Measurements from ENCODE around the gene LRCH1.

Gene LRCH1

DNA sequence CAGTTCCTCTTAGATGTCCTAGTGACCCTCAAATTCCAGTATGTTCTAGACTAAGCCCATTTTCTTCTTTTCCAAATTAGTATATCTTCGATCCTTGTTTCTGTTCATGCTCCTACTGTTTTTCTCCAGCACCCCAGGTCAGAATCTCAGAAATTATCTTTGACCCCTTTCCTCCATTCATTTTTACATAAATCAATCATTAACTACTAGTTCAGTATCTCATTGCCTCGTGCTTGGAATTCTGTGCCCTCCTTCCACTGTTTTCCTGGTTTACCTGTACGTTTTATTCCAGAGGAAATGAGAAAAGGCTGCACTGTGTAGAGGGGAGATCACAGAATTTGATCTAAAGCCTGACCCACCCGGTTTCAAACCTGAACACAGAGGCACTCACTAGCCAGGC is 107.9 kb downstream of the LRCH1 start:
- in situ Hi-C loops (cut with HindIII; ENCODE audit: low sequenced_read_pairs): loop anchor here (5.0 kb wide), 1 partner anchor 104 kb away; no protein-coding TSS in a partner anchor

DNA sequence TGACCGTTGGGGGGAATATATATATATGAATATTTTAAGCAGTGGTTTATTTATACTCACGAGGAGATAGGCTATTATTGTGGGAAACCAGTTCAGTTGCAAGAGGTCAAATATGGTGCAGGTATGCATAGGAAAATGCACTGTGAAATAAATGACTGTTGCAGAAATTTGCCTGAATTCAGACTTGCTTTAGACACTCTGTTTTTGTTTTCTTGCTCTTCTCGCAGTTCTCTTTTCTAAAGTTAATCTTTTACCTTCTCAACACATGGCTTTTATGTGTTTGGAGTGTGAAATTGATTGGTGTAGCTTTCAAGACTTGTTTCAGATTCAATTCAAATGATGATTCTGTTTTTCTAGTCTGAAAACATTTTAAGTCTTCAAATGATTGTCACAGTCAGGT is 109.7 kb downstream of the LRCH1 start:
- in situ Hi-C loops (cut with HindIII; ENCODE audit: low sequenced_read_pairs): loop anchor here (5.0 kb wide), 1 partner anchor 105 kb away; no protein-coding TSS in a partner anchor

DNA sequence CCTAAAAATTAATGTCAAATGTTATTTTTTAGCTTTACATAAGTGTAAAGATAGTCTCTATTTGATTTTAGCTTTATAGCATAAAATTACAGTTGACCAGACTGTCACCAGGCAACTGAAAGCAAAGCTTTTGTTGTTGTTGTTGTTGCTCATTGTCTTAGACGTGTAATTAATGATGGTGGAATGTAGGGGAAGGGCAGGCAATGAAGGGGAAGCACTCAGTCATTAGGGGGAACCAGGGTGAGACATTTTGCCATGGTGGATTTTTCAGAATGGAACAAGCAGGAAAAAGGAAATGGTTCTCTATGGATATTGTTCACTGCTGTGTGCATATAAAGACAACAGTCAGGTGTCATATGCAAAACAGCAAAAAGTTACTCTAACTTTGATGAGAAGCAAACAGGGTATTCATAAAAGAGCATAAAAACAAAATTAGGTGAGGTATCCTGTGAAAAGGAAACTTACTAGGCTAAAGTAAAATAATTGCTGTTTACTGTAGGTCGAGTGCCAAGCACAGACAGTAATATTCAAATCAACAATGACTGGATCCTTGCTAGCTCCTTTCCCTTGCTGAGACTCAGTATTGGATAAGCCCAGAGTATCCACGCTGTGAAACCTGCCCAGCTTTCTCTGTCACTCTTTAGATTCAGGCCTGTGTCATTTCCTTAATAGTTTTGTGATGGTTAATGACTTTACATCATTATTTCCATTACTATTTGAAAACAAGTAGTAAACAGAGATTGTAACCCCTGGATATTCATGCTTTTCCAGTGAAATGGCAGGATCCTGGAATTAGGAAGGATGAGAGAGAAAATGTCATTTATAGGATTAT is 110.5 kb downstream of the LRCH1 start:
- in situ Hi-C loops (cut with HindIII; ENCODE audit: low sequenced_read_pairs): loop anchor here (5.0 kb wide), 1 partner anchor 106 kb away; no protein-coding TSS in a partner anchor

DNA sequence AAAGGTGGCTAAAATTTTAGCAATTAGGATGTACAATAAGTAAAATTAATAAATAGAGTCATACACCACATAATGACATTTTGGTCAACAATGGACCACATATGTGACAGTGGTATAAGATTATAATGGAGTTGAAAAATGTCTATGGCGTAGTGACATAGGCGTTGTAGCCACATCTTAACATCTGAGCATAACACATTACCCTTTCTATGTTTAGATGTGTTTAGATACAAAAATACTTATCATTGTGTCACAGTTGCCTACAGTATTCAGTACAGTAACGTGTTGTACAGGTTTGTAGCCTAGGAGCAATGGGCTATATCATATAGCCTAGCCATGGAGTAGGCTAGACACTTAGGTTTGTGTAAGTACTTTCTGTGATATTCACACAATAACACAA is 111.2 kb downstream of the LRCH1 start:
- in situ Hi-C loops (cut with HindIII; ENCODE audit: low sequenced_read_pairs): loop anchor here (5.0 kb wide), 1 partner anchor 107 kb away; no protein-coding TSS in a partner anchor

DNA sequence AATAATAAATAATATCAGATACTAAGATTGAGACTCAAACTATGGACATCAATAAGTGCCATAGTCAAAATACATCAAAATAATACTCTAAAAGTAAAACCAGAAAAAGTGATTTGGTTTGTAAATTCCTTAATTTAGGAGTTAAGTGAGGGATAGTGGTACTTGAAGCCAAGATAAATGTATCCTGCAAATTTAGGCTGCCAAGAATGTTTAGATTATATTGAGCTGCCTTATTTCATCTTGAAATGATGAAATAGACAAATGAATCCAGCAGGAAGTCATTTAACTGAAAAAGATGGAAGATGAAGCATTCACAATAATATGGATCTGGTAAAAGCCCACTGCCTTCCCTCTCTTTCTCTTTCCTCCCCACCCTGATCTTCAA is 112.3 kb downstream of the LRCH1 start:
- in situ Hi-C loops (cut with HindIII; ENCODE audit: low sequenced_read_pairs): no loop called here

DNA sequence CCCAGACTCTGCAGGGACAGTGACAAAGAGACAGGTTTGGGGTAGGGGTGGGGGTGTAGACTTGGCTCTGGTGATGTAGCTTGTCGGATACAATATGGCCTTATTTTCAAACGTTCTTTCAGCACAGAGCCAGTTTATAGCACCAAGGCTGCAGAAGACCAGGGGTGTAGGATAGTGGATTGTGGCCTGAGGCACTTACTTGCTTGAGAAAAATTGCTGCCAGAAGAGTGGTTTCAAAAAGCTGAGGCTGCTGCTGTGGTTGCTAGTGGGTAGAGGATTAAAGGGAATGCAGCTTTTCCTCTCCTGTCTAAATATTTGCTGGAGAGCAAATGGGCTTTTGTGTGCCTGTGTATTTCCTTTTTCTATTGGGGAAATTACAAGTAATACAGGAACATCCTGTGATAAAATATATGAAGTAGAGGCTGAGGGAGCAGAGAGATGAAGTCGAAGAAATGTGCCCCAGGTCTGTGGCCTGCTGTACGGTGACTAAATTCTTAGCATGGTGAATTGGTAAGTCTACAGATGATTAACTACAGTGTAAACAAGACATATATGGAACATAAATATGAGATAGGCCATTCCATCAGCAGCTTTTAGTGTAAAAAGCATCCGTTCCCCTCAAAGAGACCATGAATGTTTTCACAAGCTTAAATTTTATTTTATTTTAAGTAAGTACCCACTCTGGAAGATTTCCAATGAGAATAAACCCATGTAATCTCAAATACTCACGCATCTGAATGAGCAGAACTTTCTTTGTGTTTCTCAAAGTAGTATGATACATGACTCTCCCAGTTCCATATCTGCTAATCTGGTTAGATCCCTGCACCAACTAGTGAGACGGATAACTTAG is 112.9 kb downstream of the LRCH1 start:
- in situ Hi-C loops (cut with HindIII; ENCODE audit: low sequenced_read_pairs): no loop called here

DNA sequence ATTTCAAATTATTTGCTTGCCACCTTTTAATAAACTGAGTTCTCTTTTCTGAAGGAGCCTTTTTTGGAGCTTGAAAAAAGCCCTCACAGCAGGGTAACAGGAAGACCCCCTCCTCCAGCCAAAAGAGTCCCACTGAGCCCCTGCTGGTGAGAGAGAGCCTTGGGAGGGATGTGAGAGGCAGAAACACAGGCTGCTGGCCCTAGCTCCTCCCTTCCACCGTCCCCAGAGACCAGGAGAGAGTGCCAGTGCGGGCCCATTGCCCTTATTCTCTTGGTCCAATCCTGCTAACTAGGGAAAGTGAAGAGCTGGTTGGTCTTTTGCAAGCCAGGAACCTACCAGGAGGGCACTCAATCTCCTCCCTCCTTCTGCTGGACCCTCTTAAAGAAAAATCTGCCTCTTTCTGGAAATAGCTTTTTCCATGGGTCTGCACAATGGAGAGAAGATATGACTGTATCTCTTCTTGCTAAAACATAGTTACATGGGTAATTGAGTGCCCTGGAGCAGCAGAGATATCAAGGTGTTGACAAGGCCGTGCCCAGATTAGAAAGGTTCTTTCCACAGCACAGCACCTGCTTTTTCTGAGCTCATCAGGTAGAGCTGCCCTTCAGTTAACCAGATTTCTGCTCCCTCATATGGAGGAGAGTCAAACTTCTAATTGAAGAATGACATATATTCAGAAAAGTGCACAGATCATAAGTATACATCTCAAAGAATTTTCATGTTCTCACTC is 113.9 kb downstream of the LRCH1 start:
- in situ Hi-C loops (cut with HindIII; ENCODE audit: low sequenced_read_pairs): no loop called here

DNA sequence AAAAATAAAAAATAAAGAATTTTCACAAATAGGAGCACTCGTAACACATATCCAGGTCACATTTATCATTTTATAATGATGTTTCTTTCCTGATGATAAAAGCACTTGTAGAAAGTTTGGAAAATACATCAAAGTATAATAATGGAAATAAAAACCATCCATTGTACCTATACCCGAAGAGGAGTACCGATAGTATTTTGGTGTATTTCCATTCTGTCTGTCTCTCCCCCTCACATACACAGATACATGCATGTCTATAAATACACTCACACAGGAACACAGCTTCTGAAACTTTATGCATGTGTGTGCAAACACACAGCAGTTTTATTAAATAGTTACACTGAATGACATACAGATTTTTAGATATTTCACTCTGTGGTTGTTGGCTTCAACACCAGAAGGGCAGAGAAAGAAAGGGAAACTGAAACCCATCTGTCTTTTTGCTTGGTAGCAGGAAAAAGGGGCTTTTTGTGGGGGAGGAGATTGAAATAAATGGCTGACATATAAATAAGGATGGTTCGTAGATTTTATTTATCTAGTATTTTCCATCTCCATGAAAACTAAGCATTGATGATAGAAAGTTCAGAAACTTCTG is 114.8 kb downstream of the LRCH1 start:
- in situ Hi-C loops (cut with HindIII; ENCODE audit: low sequenced_read_pairs): no loop called here

DNA sequence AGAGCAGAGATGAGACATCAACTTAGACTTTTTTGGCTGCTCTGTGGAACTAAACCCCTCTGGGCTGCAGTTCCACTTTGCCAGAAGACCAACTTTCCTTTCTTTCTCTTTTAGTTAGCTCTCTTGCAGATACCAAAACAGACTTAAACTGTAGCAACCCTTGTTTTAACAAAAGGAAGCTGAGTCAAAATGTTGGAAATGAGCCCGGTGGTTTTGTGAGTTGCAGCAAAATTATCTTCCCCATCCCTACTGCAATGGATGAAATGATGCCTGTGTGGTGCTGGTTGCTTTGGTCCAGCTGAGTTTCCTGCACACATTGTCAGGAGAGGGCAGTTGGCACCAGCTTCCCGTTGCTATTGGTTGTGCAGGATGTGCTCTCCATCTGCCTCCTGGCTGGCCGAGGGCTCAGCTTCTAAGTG is 115.3 kb downstream of the LRCH1 start:
- in situ Hi-C loops (cut with HindIII; ENCODE audit: low sequenced_read_pairs): no loop called here

DNA sequence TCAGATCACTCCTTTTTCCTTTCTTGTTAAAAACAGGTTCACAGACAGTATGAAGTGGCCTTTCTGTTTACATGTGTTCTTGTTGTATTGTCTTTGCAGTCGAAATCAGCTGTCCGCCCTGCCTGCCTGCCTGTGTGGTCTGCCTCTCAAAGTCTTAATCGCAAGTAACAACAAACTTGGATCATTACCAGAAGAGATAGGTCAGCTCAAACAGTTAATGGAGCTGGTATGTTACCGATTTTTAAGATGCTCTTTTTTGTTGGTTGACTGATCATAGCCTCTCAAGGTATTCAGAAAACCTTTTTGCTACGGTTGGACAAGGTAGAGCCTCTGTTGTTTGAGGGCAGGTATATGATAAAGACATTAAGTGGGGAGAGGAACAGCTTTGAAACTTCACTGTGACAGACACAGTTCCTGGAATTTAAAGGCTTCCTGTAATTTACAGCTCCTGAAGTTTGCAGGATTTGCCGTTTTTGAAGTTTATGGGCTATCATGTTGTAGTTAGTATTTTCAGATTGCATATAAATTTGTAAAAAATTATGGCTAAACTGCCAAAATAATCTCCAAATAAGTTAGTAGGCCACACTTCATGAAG is 116.1 kb downstream of the LRCH1 start:
- in situ Hi-C loops (cut with HindIII; ENCODE audit: low sequenced_read_pairs): no loop called here

DNA sequence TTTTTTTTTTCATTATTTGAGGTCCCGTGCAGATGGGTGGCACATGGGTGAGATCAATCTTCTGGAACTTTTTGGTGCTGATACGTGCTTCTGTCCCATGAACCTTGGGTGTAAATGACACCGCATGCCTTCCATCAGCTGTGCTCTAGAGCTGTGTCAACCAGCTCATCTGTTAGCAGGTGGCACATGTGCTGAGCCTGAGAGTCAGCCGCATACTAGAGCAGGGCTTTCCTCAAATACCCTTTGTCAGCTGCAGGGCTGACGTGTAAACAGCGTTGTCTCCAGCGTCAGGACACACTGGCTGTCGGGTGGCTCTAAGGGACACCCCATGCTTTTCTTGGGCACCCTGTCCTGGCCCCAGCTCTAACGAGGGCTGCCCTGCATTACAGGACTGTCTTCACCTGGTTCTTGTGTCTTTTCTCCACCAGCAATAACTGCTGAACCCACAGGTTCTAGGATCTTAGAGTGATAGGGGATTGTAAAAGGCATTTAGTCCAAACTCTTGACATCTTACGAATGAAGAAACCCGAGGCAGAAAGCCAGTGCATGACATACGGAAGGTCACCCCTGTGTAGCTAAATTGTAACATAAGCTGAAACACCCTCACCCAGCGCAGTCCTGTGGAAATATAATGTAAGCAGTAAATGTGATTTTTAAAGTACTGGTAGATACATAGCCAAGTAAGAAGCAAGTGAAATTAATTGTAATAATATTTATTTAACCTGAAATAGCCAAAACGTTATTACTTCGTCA is 119.5 kb downstream of the LRCH1 start:
- in situ Hi-C loops (cut with HindIII; ENCODE audit: low sequenced_read_pairs): no loop called here

DNA sequence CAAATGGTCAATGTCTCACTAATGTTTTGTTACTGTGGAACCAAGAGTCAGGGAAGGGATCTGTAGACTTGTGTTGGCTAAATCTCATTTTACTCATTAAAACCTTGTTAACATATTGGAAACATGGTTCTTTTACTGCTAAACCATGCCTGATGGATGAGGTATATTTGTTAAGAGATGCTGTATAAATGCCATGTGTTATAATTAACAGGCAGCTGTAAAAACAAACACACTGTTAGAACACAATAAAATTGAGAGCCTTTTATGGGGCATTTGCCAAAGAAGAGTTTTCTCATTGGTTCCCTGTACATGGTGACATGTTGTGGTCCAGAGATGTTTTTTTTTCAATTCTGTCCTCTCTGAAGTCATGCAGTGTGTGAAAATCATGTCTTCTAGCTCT is 122.0 kb downstream of the LRCH1 start:
- in situ Hi-C loops (cut with HindIII; ENCODE audit: low sequenced_read_pairs): no loop called here

DNA sequence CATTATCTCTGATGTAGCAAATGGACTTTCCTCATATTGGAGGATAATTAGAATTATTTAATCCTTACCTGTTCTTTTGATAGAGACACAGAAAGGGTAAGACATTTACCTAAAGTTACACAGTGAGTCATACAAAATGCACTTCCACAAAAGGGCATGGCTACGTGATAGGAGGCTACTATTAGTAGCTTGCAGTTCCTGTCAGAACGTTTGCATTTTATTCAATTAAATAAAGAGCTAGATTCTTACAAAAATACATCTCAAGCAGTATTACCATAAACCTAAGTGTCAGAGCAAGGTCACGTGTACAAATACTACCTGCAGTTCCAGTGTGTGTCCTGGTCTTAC is 123.4 kb downstream of the LRCH1 start:
- in situ Hi-C loops (cut with HindIII; ENCODE audit: low sequenced_read_pairs): no loop called here

DNA sequence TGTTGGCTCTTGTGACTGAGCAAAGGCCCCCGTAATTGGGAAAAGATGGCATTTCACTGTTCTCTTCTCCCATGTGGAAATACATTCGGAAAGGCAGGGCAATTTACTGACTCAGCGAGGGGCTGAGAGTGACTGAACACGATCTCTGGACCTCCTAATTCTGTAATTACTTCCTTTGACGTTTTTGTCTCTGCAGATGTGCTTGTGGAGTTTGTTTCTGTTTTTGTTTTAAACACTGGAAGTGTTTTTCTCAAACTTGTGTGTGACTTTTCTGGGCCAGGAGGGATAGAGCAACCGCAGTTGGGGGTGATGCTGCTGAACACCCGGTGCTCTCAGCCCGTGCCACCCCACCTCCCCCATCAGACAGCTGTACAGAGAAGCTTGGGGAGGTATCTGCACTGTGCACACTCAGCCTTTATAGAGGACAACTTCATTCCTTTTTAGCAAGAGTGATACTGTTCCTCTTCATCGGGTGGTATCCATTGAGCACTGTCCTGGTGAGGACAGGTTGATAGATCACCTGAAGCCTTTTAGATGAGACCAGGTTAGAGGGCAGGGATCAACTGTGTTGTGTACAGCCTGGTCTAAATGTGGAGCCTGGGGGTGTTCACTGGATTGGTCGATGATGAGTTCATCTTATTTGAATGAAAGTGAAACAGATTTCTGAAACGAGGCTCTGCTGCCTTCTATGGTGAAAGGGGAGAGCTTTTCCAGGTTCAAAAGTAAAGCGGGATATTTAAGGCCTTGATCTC is 126.6 kb downstream of the LRCH1 start:
- in situ Hi-C loops (cut with HindIII; ENCODE audit: low sequenced_read_pairs): no loop called here

DNA sequence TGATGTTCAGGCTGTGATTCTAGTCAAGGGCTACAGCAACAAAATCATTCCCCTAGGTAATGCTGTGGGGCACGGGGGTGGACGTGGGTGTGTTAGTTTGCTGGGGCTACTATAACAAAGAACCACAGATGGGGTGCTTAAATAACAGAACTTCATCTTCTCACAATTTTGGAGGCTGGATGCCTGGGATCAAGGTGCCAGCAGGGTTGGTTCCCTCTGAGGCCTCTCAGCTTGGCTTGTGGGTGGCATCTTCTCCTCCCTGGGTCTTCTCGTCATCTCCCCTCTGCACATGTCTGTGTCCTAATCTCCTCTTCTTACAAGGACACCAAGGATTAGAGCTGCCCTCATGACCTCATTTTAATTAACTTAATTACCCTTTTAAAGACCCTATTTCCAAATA is 129.0 kb downstream of the LRCH1 start:
- in situ Hi-C loops (cut with HindIII; ENCODE audit: low sequenced_read_pairs): no loop called here

DNA sequence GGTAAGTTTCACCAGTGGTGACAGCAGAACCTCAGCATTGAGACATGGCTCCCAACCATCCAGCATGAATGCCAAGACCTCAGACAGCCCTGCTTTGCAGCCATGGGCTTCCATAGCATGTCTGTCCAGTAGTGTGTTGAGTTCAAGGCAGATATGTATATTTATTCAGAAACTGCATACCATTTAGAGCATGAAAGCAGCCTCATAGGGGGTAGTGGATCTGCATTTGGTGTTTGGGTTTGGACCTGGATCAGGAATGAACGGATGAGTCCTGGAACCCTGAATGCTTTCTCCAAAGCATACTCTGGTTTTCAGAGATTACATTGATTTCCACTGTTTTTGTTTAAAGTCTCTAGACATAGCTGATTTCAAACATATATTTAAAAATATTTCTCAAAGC is 129.7 kb downstream of the LRCH1 start:
- in situ Hi-C loops (cut with HindIII; ENCODE audit: low sequenced_read_pairs): no loop called here

DNA sequence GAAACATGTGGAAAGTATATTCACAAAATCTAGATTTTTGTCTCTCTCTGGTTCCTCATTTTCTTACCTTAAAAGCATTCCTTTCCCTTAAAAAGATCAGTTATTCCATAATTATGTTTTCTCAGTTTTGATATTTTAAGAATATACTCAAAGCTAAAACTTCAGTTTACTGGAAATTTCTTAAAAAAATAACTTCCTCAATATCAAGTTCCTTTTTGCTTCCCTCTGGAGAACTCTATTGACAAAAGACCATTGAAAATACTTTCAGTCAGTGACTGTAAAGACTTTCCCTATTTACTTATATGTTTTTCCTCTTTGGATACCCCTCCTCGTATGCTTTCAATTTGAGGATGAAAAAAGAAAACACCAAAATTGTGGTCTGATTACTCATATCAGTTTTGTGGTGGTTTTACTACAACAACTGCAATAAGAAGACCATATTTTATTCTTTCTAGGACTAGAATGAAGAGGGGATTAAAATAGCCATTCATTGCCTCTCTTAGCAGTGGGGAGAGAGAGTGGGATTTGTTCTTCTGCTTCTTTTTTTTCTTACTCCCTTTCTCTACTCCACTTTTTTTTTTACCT is 130.8 kb downstream of the LRCH1 start:
- in situ Hi-C loops (cut with HindIII; ENCODE audit: low sequenced_read_pairs): no loop called here

DNA sequence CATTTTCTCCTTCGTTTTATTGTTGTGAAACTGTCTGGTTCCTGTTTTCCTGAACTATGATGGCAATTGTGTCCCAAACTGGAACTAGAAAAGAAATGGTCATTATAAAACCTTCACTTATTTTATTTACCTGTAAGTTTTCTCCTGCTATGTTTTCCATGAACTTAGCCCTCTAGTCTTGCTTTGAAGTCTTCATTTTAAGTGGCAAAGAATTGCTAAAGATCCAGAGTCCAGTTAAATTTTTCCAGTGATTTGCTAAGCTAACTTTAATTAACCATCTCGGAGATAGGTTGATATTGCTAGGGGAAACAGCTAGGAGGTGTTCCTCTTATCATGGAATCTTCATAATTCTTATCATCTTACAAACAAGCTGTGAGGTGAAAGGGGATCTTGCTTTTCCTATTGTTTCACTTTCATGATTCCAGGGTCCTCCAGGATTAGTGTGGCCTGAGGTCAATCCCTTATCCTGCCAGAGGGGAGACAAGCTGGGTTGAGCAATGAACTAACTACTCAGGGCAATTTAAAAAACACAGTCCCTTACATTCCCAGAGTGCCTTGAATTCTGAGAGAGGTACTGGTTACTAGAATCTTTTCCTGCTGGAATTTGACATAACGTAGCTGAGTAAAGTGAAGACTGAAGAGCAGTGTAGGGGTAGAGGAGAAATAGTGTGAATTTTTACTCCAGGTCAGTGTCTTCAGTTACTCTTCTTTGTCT is 131.5 kb downstream of the LRCH1 start:
- in situ Hi-C loops (cut with HindIII; ENCODE audit: low sequenced_read_pairs): no loop called here

All from endothelial cell of hepatic sinusoid (primary cell).